HCT116 (cell line): Measurements from ENCODE around the gene TMEM143. TPM values are rescaled to one million over a fixed set of nuclear protein-coding genes. Genes with fewer than 3 reads are reported as not detected.
A peak's percentile ranks its signal among the peaks of the same experiment; 100 is the strongest.

ENCODE experiments used
- ATAC-seq: fragments of 200-7000 bp; cut with Tn5 transposase; 2 replicates; pipeline ENCODE4 v1.9.1; 2020; ENCODE audit warnings: mild to moderate bottlenecking, moderate library complexity
- BruUV-seq: library from RNA; stranded (reverse); fragments of 400-500 nt; replicated peaks from 2 replicates; lab custom pipeline; 2021; lab: Mats Ljungman, UMichigan
- CTCF ChIA-PET: fragments of 300-600 bp; sonication (Branson Sonifier 250); formaldehyde crosslinking; loops from one replicate; lab custom pipeline; 2021; ENCODE audit warnings: antibody characterized with exemption; lab: Charles Lee
- POLR2A ChIA-PET: fragments of 300-600, 350-600 bp; sonication (Branson Sonifier 250); formaldehyde crosslinking; loops from one replicate; lab custom pipeline; 2021; ENCODE audit warnings: antibody characterized with exemption; lab: Charles Lee
- RAD21 ChIA-PET, 2 experiments: fragments of 300-600 bp; sonication (Branson Sonifier 250); formaldehyde crosslinking; loops; one replicate each; lab custom pipeline; 2023; ENCODE audit warnings: low total read pairs in 2 of 2; ENCODE audit not compliant: uncharacterized antibody in 2 of 2, unreplicated experiment in 2 of 2, low non-redundant PET in 1 of 2; lab: Charles Lee
- DNase-seq: peaks from one replicate; pipeline ENCODE4 v3.0.0-alpha.2; 2010; ENCODE audit warnings: low read depth, low spot score
- H2AFZ ChIP-seq: fragments of 200-600 bp; shearing (Covaris generic), sonication (generic); 2 replicates; pipeline ENCODE4 v1.6.1; 2017; ENCODE audit warnings: low read depth, mixed run types, mixed read lengths, antibody characterized with exemption, low read length; ENCODE audit not compliant: poor library complexity, severe bottlenecking
- H3K27ac ChIP-seq: 2 replicates; pipeline ENCODE4 v1.5.1; 2012; ENCODE audit warnings: low read depth, low read length
- H3K27me3 ChIP-seq: fragments of 200-600 bp; sonication (generic); 2 replicates; pipeline ENCODE4 v1.6.1; 2016; ENCODE audit warnings: mixed run types, low read length, mixed read lengths; ENCODE audit not compliant: insufficient read depth
- H3K36me3 ChIP-seq, 2 experiments: fragments of 200-500 bp in 1 of 2; fragments of 200-600 bp in 1 of 2; sonication (Bioruptor generic) in 1 of 2; sonication (generic) in 1 of 2; 2 replicates each; pipeline versions ENCODE4 v1.5.1 to v1.6.1; 2014 to 2016; ENCODE audit warnings: low read length in 2 of 2, inconsistent platforms in 1 of 2, mixed read lengths in 1 of 2, mixed run types in 1 of 2; ENCODE audit not compliant: insufficient read depth in 2 of 2, control insufficient read depth in 1 of 2
- H3K4me1 ChIP-seq, 2 experiments: fragments of 200-600 bp in 1 of 2; sonication (generic) in 1 of 2; 2 replicates each; pipeline versions ENCODE4 v1.5.1 to v1.6.1; 2012 to 2017; ENCODE audit warnings: low read length in 2 of 2, inconsistent platforms in 1 of 2, mild to moderate bottlenecking in 1 of 2, mixed read lengths in 1 of 2, mixed run types in 1 of 2, moderate library complexity in 1 of 2; ENCODE audit not compliant: insufficient read depth in 2 of 2, control insufficient read depth in 1 of 2
- H3K4me2 ChIP-seq: fragments of 200-600 bp; sonication (generic); 2 replicates; pipeline ENCODE4 v1.6.1; 2017; ENCODE audit warnings: mixed run types, low read length, mixed read lengths
- H3K4me3 ChIP-seq, 2 experiments: fragments of 200-600 bp in 1 of 2; sonication (generic) in 1 of 2; replicated peaks in 1 of 2; 2 replicates each; pipeline ENCODE4 v1.5.1; 2011 to 2016; ENCODE audit warnings: low read length in 2 of 2, control low read depth in 1 of 2, low read depth in 1 of 2, mild to moderate bottlenecking in 1 of 2, mixed read lengths in 1 of 2, mixed run types in 1 of 2
- H3K79me2 ChIP-seq: fragments of 200-600 bp; sonication (generic); 2 replicates; pipeline ENCODE4 v1.6.1; 2017; ENCODE audit warnings: mild to moderate bottlenecking, mixed run types, low read length, moderate library complexity, mixed read lengths; ENCODE audit not compliant: insufficient read depth
- H3K9ac ChIP-seq: fragments of 200-600 bp; sonication (generic); 2 replicates; pipeline ENCODE4 v1.6.1; 2016; ENCODE audit warnings: low read length, mixed read lengths
- H3K9me2 ChIP-seq: fragments of 200-600 bp; sonication (generic), shearing (Covaris generic); 2 replicates; pipeline ENCODE4 v1.6.1; 2017; ENCODE audit warnings: mixed run types, mild to moderate bottlenecking, moderate library complexity; ENCODE audit not compliant: insufficient read depth
- H3K9me3 ChIP-seq, 2 experiments: fragments of 200-500 bp in 1 of 2; fragments of 200-600 bp in 1 of 2; sonication (Bioruptor generic) in 1 of 2; sonication (generic) in 1 of 2; 2 replicates each; pipeline ENCODE4 v1.6.1; 2014 to 2017; ENCODE audit warnings: low read length in 2 of 2, mixed read lengths in 2 of 2, inconsistent platforms in 1 of 2, low read depth in 1 of 2, mild to moderate bottlenecking in 1 of 2, mixed run types in 1 of 2, moderate library complexity in 1 of 2; ENCODE audit not compliant: control insufficient read depth in 1 of 2, insufficient read depth in 1 of 2
- H4K20me1 ChIP-seq: fragments of 200-600 bp; sonication (generic), shearing (Covaris generic); 2 replicates; pipeline ENCODE4 v1.6.1; 2017; ENCODE audit warnings: mixed run types, mild to moderate bottlenecking, moderate library complexity; ENCODE audit not compliant: insufficient read depth
- CBX3 ChIP-seq: IDR thresholded peaks from 2 replicates; pipeline ENCODE4 v1.6.1; 2012; ENCODE audit warnings: low read depth
- CEBPB ChIP-seq: IDR thresholded peaks from 2 replicates; pipeline ENCODE4 v1.6.1; 2012; ENCODE audit warnings: low read depth
- EGR1 ChIP-seq: IDR thresholded peaks from 2 replicates; pipeline ENCODE4 v1.6.1; 2012; ENCODE audit warnings: low read depth
- ELF1 ChIP-seq: IDR thresholded peaks from 2 replicates; pipeline ENCODE4 v1.6.1; 2012; ENCODE audit warnings: low read depth, borderline replicate concordance
- EZH2 ChIP-seq: fragments of 200-600 bp; sonication (generic); IDR thresholded peaks from 2 replicates; pipeline ENCODE4 v1.6.1; 2017; ENCODE audit warnings: antibody characterized with exemption, mixed run types
- EZH2phosphoT487 ChIP-seq: fragments of 200-600 bp; IDR thresholded peaks from 2 replicates; pipeline ENCODE4 v1.6.1; 2018; ENCODE audit warnings: antibody characterized with exemption, borderline replicate concordance
- FOSL1 ChIP-seq: IDR thresholded peaks from 2 replicates; pipeline ENCODE4 v1.6.1; 2012; ENCODE audit warnings: low read depth
- JUND ChIP-seq: IDR thresholded peaks from 2 replicates; pipeline ENCODE4 v1.6.1; 2012
- POLR2AphosphoS5 ChIP-seq: IDR thresholded peaks from 2 replicates; pipeline ENCODE4 v1.6.1; 2011; ENCODE audit warnings: mild to moderate bottlenecking, low read depth, low read length, moderate library complexity
- RAD21 ChIP-seq: IDR thresholded peaks from 2 replicates; pipeline ENCODE4 v1.6.1; 2012; ENCODE audit warnings: low read depth, mild to moderate bottlenecking
- TCF7L2 ChIP-seq: IDR thresholded peaks from 2 replicates; pipeline ENCODE4 v1.7.0; 2011; ENCODE audit warnings: borderline replicate concordance, inconsistent platforms; ENCODE audit not compliant: insufficient read depth, insufficient read length; ENCODE audit errors: extremely low read depth
- ZFX ChIP-seq: fragments of 450-650 bp; IDR thresholded peaks from 2 replicates; pipeline ENCODE4 v1.6.1; 2017
- intact Hi-C: fragments of 100-400 bp; cut with micrococcal nuclease; formaldehyde crosslinking; loops from 2 replicates; pipeline ENCODE4 v1.10.0; 2022
- total RNA-seq: library from RNA; stranded (reverse); gene quantifications from one replicate; pipeline ENCODE4 v1.2.1, GENCODE V29; 2021; ENCODE audit not compliant: unreplicated experiment
- TF ChIP-seq, protein P1 (sequence below): IDR thresholded peaks from 2 replicates; pipeline ENCODE4 v1.6.1; 2012
- TF ChIP-seq, protein P2 (sequence below): IDR thresholded peaks from 2 replicates; pipeline ENCODE4 v1.6.1; 2011; ENCODE audit warnings: mild to moderate bottlenecking, low read length, moderate library complexity; ENCODE audit not compliant: insufficient replicate concordance; ENCODE audit errors: extremely low read depth
- TF ChIP-seq, protein P3 (sequence below), 3 experiments: fragments of 200-600 bp in 1 of 3; sonication (generic) in 1 of 3; IDR thresholded peaks in 2 of 3; conservative IDR thresholded peaks in 1 of 3; 2 replicates each; pipeline ENCODE4 v1.5.1; 2012 to 2017; ENCODE audit warnings: low read depth in 2 of 3, low read length in 2 of 3, antibody characterized with exemption in 1 of 3, borderline replicate concordance in 1 of 3, control low read depth in 1 of 3, mild to moderate bottlenecking in 1 of 3, mixed read lengths in 1 of 3, mixed run types in 1 of 3, moderate library complexity in 1 of 3; ENCODE audit not compliant: insufficient read depth in 1 of 3
- TF ChIP-seq, protein P4 (sequence below): IDR thresholded peaks from 2 replicates; pipeline ENCODE4 v1.6.1; 2012; ENCODE audit warnings: low read depth
- TF ChIP-seq, protein P5 (sequence below): IDR thresholded peaks from 2 replicates; pipeline ENCODE4 v1.6.1; 2012

TMEM143 gene
- total RNA-seq, 1 experiment from 2014 or later = 13.2 TPM

DNA sequence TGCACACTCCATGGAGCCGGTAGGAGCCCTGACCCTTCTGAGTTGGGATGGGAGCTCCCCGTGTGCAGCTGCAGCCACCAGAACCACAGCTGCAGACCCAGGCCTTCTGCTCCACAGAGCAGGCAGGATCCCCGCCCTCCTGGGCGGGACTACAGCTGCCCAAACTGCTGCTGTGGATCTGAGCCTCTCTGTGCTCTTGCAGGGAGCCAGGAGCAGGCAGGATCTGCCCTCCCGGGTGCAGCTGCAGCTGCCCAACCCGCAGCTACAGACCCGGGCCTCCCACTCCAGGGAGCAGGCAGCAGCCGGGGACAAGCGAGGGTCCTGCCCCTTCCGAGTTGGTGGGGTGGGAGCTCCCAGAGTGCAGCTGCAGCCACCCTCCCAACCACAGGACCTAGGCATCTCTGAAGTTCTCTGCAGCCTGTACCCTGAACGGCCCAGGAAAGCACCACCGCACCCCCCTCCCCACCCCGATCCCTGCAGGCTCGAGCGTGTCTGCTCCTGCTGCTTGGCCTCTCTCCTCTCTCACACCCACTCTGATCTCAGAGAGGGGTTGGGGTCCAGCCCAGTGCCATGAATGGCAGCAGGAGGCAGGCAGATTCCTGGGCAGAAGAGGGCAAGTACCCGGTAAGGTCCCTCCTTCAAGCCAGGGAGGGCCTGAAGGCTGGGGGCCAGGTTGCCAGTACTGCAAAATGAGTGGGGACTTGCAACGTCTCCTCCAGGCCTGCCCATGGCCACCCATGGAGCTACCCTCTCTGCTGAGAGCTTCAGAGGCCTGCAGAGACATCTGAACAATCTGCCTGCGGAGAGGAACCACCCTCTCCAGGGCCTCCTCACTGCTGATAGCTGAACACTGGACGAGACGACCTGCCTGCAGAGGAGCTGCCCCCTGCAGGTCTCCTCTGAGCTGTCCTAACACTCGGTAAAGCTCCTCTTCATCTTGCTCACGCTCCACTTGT lies 54.8 kb downstream of the TMEM143 start:
- no peaks in the 10 kb centered on the region for H3K27me3 ChIP-seq
- H3K4me2 ChIP-seq = no peak overlapping the region
- ChIA-PET CTCF (interaction anchor here (0.7 to 1.0 kb wide), 3 partner anchors 16 to 42 kb away, joined by 3 to 4 read pairs (median 4); no protein-coding TSS in a partner anchor), RAD21 (interaction anchor here (0.5 to 1.5 kb wide), 2 partner anchors 42 to 43 kb away, joined by 4 read pairs; no protein-coding TSS in a partner anchor), POLR2A (no interaction called here)
- DNase-seq (no peak), ATAC-seq (peak; percentile 84)
- no peak overlapping the region for H3K27ac ChIP-seq
- H3K4me1 ChIP-seq = peaks cover 0 to 3% of the 10 kb centered on the region in 2 experiments; a peak in 1 of 4 replicates
- H3K4me3 ChIP-seq = no peak overlapping the region
- intact Hi-C loops = no loop called here
- H2AFZ ChIP-seq = no peak overlapping the region
- no peak overlapping the region for H3K9ac ChIP-seq
- BruUV-seq = no TSS peak
- H3K36me3 ChIP-seq = no peaks in the 10 kb centered on the region
- H3K79me2 ChIP-seq = no peaks in the 10 kb centered on the region
- TF ChIP-seq ZFX = no peak
- TF ChIP-seq, protein P1, sequence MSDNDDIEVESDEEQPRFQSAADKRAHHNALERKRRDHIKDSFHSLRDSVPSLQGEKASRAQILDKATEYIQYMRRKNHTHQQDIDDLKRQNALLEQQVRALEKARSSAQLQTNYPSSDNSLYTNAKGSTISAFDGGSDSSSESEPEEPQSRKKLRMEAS = no peak
- TF ChIP-seq, protein P2, sequence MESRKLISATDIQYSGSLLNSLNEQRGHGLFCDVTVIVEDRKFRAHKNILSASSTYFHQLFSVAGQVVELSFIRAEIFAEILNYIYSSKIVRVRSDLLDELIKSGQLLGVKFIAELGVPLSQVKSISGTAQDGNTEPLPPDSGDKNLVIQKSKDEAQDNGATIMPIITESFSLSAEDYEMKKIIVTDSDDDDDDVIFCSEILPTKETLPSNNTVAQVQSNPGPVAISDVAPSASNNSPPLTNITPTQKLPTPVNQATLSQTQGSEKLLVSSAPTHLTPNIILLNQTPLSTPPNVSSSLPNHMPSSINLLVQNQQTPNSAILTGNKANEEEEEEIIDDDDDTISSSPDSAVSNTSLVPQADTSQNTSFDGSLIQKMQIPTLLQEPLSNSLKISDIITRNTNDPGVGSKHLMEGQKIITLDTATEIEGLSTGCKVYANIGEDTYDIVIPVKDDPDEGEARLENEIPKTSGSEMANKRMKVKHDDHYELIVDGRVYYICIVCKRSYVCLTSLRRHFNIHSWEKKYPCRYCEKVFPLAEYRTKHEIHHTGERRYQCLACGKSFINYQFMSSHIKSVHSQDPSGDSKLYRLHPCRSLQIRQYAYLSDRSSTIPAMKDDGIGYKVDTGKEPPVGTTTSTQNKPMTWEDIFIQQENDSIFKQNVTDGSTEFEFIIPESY = no peak
- no peak for TF ChIP-seq FOSL1
- TF ChIP-seq TCF7L2 = no peak
- TF ChIP-seq, protein P3, sequence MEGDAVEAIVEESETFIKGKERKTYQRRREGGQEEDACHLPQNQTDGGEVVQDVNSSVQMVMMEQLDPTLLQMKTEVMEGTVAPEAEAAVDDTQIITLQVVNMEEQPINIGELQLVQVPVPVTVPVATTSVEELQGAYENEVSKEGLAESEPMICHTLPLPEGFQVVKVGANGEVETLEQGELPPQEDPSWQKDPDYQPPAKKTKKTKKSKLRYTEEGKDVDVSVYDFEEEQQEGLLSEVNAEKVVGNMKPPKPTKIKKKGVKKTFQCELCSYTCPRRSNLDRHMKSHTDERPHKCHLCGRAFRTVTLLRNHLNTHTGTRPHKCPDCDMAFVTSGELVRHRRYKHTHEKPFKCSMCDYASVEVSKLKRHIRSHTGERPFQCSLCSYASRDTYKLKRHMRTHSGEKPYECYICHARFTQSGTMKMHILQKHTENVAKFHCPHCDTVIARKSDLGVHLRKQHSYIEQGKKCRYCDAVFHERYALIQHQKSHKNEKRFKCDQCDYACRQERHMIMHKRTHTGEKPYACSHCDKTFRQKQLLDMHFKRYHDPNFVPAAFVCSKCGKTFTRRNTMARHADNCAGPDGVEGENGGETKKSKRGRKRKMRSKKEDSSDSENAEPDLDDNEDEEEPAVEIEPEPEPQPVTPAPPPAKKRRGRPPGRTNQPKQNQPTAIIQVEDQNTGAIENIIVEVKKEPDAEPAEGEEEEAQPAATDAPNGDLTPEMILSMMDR (IDR thresholded peaks at IDR 0.05 in 2 of 3, conservative IDR thresholded peaks at IDR 0.05 in 1 of 3; ENCODE audit: borderline replicate concordance in 1 of 3, insufficient read depth in 1 of 3, low read depth in 2 of 3, low read length in 2 of 3) = peak in 2 of 3 experiments; percentile 22 to 28; a peak in 1 of 6 replicates
- no peak for TF ChIP-seq JUND
- TF ChIP-seq, protein P4, sequence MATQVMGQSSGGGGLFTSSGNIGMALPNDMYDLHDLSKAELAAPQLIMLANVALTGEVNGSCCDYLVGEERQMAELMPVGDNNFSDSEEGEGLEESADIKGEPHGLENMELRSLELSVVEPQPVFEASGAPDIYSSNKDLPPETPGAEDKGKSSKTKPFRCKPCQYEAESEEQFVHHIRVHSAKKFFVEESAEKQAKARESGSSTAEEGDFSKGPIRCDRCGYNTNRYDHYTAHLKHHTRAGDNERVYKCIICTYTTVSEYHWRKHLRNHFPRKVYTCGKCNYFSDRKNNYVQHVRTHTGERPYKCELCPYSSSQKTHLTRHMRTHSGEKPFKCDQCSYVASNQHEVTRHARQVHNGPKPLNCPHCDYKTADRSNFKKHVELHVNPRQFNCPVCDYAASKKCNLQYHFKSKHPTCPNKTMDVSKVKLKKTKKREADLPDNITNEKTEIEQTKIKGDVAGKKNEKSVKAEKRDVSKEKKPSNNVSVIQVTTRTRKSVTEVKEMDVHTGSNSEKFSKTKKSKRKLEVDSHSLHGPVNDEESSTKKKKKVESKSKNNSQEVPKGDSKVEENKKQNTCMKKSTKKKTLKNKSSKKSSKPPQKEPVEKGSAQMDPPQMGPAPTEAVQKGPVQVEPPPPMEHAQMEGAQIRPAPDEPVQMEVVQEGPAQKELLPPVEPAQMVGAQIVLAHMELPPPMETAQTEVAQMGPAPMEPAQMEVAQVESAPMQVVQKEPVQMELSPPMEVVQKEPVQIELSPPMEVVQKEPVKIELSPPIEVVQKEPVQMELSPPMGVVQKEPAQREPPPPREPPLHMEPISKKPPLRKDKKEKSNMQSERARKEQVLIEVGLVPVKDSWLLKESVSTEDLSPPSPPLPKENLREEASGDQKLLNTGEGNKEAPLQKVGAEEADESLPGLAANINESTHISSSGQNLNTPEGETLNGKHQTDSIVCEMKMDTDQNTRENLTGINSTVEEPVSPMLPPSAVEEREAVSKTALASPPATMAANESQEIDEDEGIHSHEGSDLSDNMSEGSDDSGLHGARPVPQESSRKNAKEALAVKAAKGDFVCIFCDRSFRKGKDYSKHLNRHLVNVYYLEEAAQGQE = no peak
- TF ChIP-seq CBX3 = no peak
- TF ChIP-seq CEBPB = no peak
- TF ChIP-seq RAD21 = peak; percentile 35; the same call in 1 of the 2 replicates
- TF ChIP-seq ELF1 = no peak
- TF ChIP-seq, protein P5, sequence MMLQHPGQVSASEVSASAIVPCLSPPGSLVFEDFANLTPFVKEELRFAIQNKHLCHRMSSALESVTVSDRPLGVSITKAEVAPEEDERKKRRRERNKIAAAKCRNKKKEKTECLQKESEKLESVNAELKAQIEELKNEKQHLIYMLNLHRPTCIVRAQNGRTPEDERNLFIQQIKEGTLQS = no peak
- TF ChIP-seq EZH2phosphoT487 = no peak
- no peak for TF ChIP-seq EGR1
- TF ChIP-seq EZH2 = no peak
- TF ChIP-seq POLR2AphosphoS5 = no peak
- H3K9me3 ChIP-seq = no peaks in the 10 kb centered on the region
- H3K9me2 ChIP-seq = no peaks in the 10 kb centered on the region
- H4K20me1 ChIP-seq = no peaks in the 10 kb centered on the region
